HCT116 (cell line): ENCODE measurements around the gene SEPTIN8. TPM values are rescaled to one million over a fixed set of nuclear protein-coding genes. Genes with fewer than 3 reads are reported as not detected.

Source experiments
- ATAC-seq: fragments of 200-7000 bp; cut with Tn5 transposase; 2 replicates; pipeline ENCODE4 v1.9.1; 2020; ENCODE audit warnings: mild to moderate bottlenecking, moderate library complexity
- BruUV-seq: library from RNA; stranded (reverse); fragments of 400-500 nt; replicated peaks from 2 replicates; lab custom pipeline; 2021; lab: Mats Ljungman, UMichigan
- CTCF ChIA-PET: fragments of 300-600 bp; sonication (Branson Sonifier 250); formaldehyde crosslinking; loops from one replicate; lab custom pipeline; 2021; ENCODE audit warnings: antibody characterized with exemption; lab: Charles Lee
- POLR2A ChIA-PET: fragments of 300-600, 350-600 bp; sonication (Branson Sonifier 250); formaldehyde crosslinking; loops from one replicate; lab custom pipeline; 2021; ENCODE audit warnings: antibody characterized with exemption; lab: Charles Lee
- RAD21 ChIA-PET, 2 experiments: fragments of 300-600 bp; sonication (Branson Sonifier 250); formaldehyde crosslinking; loops; one replicate each; lab custom pipeline; 2023; ENCODE audit warnings: low total read pairs in 2 of 2; ENCODE audit not compliant: uncharacterized antibody in 2 of 2, unreplicated experiment in 2 of 2, low non-redundant PET in 1 of 2; lab: Charles Lee
- DNase-seq: peaks from one replicate; pipeline ENCODE4 v3.0.0-alpha.2; 2010; ENCODE audit warnings: low read depth, low spot score
- H2AFZ ChIP-seq: fragments of 200-600 bp; shearing (Covaris generic), sonication (generic); 2 replicates; pipeline ENCODE4 v1.6.1; 2017; ENCODE audit warnings: low read depth, mixed run types, mixed read lengths, antibody characterized with exemption, low read length; ENCODE audit not compliant: poor library complexity, severe bottlenecking
- H3K27ac ChIP-seq: 2 replicates; pipeline ENCODE4 v1.5.1; 2012; ENCODE audit warnings: low read depth, low read length
- H3K27me3 ChIP-seq: fragments of 200-600 bp; sonication (generic); 2 replicates; pipeline ENCODE4 v1.6.1; 2016; ENCODE audit warnings: mixed run types, low read length, mixed read lengths; ENCODE audit not compliant: insufficient read depth
- H3K36me3 ChIP-seq, 2 experiments: fragments of 200-500 bp in 1 of 2; fragments of 200-600 bp in 1 of 2; sonication (Bioruptor generic) in 1 of 2; sonication (generic) in 1 of 2; 2 replicates each; pipeline versions ENCODE4 v1.5.1 to v1.6.1; 2014 to 2016; ENCODE audit warnings: low read length in 2 of 2, inconsistent platforms in 1 of 2, mixed read lengths in 1 of 2, mixed run types in 1 of 2; ENCODE audit not compliant: insufficient read depth in 2 of 2, control insufficient read depth in 1 of 2
- H3K4me1 ChIP-seq, 2 experiments: fragments of 200-600 bp in 1 of 2; sonication (generic) in 1 of 2; 2 replicates each; pipeline versions ENCODE4 v1.5.1 to v1.6.1; 2012 to 2017; ENCODE audit warnings: low read length in 2 of 2, inconsistent platforms in 1 of 2, mild to moderate bottlenecking in 1 of 2, mixed read lengths in 1 of 2, mixed run types in 1 of 2, moderate library complexity in 1 of 2; ENCODE audit not compliant: insufficient read depth in 2 of 2, control insufficient read depth in 1 of 2
- H3K4me2 ChIP-seq: fragments of 200-600 bp; sonication (generic); 2 replicates; pipeline ENCODE4 v1.6.1; 2017; ENCODE audit warnings: mixed run types, low read length, mixed read lengths
- H3K4me3 ChIP-seq, 2 experiments: fragments of 200-600 bp in 1 of 2; sonication (generic) in 1 of 2; replicated peaks in 1 of 2; 2 replicates each; pipeline ENCODE4 v1.5.1; 2011 to 2016; ENCODE audit warnings: low read length in 2 of 2, control low read depth in 1 of 2, low read depth in 1 of 2, mild to moderate bottlenecking in 1 of 2, mixed read lengths in 1 of 2, mixed run types in 1 of 2
- H3K79me2 ChIP-seq: fragments of 200-600 bp; sonication (generic); 2 replicates; pipeline ENCODE4 v1.6.1; 2017; ENCODE audit warnings: mild to moderate bottlenecking, mixed run types, low read length, moderate library complexity, mixed read lengths; ENCODE audit not compliant: insufficient read depth
- H3K9ac ChIP-seq: fragments of 200-600 bp; sonication (generic); 2 replicates; pipeline ENCODE4 v1.6.1; 2016; ENCODE audit warnings: low read length, mixed read lengths
- H3K9me2 ChIP-seq: fragments of 200-600 bp; sonication (generic), shearing (Covaris generic); 2 replicates; pipeline ENCODE4 v1.6.1; 2017; ENCODE audit warnings: mixed run types, mild to moderate bottlenecking, moderate library complexity; ENCODE audit not compliant: insufficient read depth
- H3K9me3 ChIP-seq, 2 experiments: fragments of 200-500 bp in 1 of 2; fragments of 200-600 bp in 1 of 2; sonication (Bioruptor generic) in 1 of 2; sonication (generic) in 1 of 2; 2 replicates each; pipeline ENCODE4 v1.6.1; 2014 to 2017; ENCODE audit warnings: low read length in 2 of 2, mixed read lengths in 2 of 2, inconsistent platforms in 1 of 2, low read depth in 1 of 2, mild to moderate bottlenecking in 1 of 2, mixed run types in 1 of 2, moderate library complexity in 1 of 2; ENCODE audit not compliant: control insufficient read depth in 1 of 2, insufficient read depth in 1 of 2
- H4K20me1 ChIP-seq: fragments of 200-600 bp; sonication (generic), shearing (Covaris generic); 2 replicates; pipeline ENCODE4 v1.6.1; 2017; ENCODE audit warnings: mixed run types, mild to moderate bottlenecking, moderate library complexity; ENCODE audit not compliant: insufficient read depth
- ATF3 ChIP-seq: IDR thresholded peaks from 2 replicates; pipeline ENCODE4 v1.6.1; 2012
- CBX3 ChIP-seq: IDR thresholded peaks from 2 replicates; pipeline ENCODE4 v1.6.1; 2012; ENCODE audit warnings: low read depth
- CTCF ChIP-seq, 3 experiments: fragments of 200-600 bp in 1 of 3; sonication (generic) in 1 of 3; IDR thresholded peaks in 2 of 3; conservative IDR thresholded peaks in 1 of 3; 2 replicates each; pipeline ENCODE4 v1.5.1; 2012 to 2017; ENCODE audit warnings: low read depth in 2 of 3, low read length in 2 of 3, antibody characterized with exemption in 1 of 3, borderline replicate concordance in 1 of 3, control low read depth in 1 of 3, mild to moderate bottlenecking in 1 of 3, mixed read lengths in 1 of 3, mixed run types in 1 of 3, moderate library complexity in 1 of 3; ENCODE audit not compliant: insufficient read depth in 1 of 3
- EGR1 ChIP-seq: IDR thresholded peaks from 2 replicates; pipeline ENCODE4 v1.6.1; 2012; ENCODE audit warnings: low read depth
- ELF1 ChIP-seq: IDR thresholded peaks from 2 replicates; pipeline ENCODE4 v1.6.1; 2012; ENCODE audit warnings: low read depth, borderline replicate concordance
- EZH2phosphoT487 ChIP-seq: fragments of 200-600 bp; IDR thresholded peaks from 2 replicates; pipeline ENCODE4 v1.6.1; 2018; ENCODE audit warnings: antibody characterized with exemption, borderline replicate concordance
- FOSL1 ChIP-seq: IDR thresholded peaks from 2 replicates; pipeline ENCODE4 v1.6.1; 2012; ENCODE audit warnings: low read depth
- MAX ChIP-seq: IDR thresholded peaks from 2 replicates; pipeline ENCODE4 v1.6.1; 2012
- POLR2AphosphoS5 ChIP-seq: IDR thresholded peaks from 2 replicates; pipeline ENCODE4 v1.6.1; 2011; ENCODE audit warnings: mild to moderate bottlenecking, low read depth, low read length, moderate library complexity
- RAD21 ChIP-seq: IDR thresholded peaks from 2 replicates; pipeline ENCODE4 v1.6.1; 2012; ENCODE audit warnings: low read depth, mild to moderate bottlenecking
- REST ChIP-seq: IDR thresholded peaks from 2 replicates; pipeline ENCODE4 v1.6.1; 2012; ENCODE audit warnings: low read depth
- SP1 ChIP-seq: IDR thresholded peaks from 2 replicates; pipeline ENCODE4 v1.6.1; 2012; ENCODE audit warnings: low read depth
- SRF ChIP-seq: IDR thresholded peaks from 2 replicates; pipeline ENCODE4 v1.6.1; 2012; ENCODE audit warnings: low read depth
- TCF7L2 ChIP-seq: IDR thresholded peaks from 2 replicates; pipeline ENCODE4 v1.7.0; 2011; ENCODE audit warnings: borderline replicate concordance, inconsistent platforms; ENCODE audit not compliant: insufficient read depth, insufficient read length; ENCODE audit errors: extremely low read depth
- ZNF274 ChIP-seq: fragments of 200-500 bp; sonication (Bioruptor generic); IDR thresholded peaks from 2 replicates; pipeline ENCODE4 v1.6.1; 2014; ENCODE audit warnings: mild to moderate bottlenecking, low read depth, low read length, inconsistent platforms
- intact Hi-C: fragments of 100-400 bp; cut with micrococcal nuclease; formaldehyde crosslinking; loops from 2 replicates; pipeline ENCODE4 v1.10.0; 2022
- total RNA-seq: library from RNA; stranded (reverse); gene quantifications from one replicate; pipeline ENCODE4 v1.2.1, GENCODE V29; 2021; ENCODE audit not compliant: unreplicated experiment
- TF ChIP-seq, protein P1 (sequence below): IDR thresholded peaks from 2 replicates; pipeline ENCODE4 v1.6.1; 2011; ENCODE audit warnings: mild to moderate bottlenecking, low read length, moderate library complexity; ENCODE audit not compliant: insufficient replicate concordance; ENCODE audit errors: extremely low read depth

The SEPTIN8 gene
- total RNA-seq, 1 experiment from 2014 or later = 34.6 TPM

- peaks cover 8 to 14% of the 10 kb centered on the region in 2 experiments; a peak in 3 of 4 replicates for H3K4me1 ChIP-seq
- no peaks in the 10 kb centered on the region for H3K9me2 ChIP-seq
- H3K36me3 ChIP-seq = no peaks in the 10 kb centered on the region
- H4K20me1 ChIP-seq = no peaks in the 10 kb centered on the region
- TF ChIP-seq REST = no peak
- no peak for TF ChIP-seq EZH2phosphoT487
- no peak for TF ChIP-seq ZNF274
- no peak for TF ChIP-seq SRF
- TF ChIP-seq FOSL1 = no peak
- no peak for TF ChIP-seq EGR1
- TF ChIP-seq RAD21 = no peak
- TF ChIP-seq POLR2AphosphoS5 = no peak
- TF ChIP-seq SP1 = no peak
- TF ChIP-seq, protein P1, sequence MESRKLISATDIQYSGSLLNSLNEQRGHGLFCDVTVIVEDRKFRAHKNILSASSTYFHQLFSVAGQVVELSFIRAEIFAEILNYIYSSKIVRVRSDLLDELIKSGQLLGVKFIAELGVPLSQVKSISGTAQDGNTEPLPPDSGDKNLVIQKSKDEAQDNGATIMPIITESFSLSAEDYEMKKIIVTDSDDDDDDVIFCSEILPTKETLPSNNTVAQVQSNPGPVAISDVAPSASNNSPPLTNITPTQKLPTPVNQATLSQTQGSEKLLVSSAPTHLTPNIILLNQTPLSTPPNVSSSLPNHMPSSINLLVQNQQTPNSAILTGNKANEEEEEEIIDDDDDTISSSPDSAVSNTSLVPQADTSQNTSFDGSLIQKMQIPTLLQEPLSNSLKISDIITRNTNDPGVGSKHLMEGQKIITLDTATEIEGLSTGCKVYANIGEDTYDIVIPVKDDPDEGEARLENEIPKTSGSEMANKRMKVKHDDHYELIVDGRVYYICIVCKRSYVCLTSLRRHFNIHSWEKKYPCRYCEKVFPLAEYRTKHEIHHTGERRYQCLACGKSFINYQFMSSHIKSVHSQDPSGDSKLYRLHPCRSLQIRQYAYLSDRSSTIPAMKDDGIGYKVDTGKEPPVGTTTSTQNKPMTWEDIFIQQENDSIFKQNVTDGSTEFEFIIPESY = no peak
- TF ChIP-seq CTCF (IDR thresholded peaks at IDR 0.05 in 2 of 3, conservative IDR thresholded peaks at IDR 0.05 in 1 of 3; ENCODE audit: borderline replicate concordance in 1 of 3, insufficient read depth in 1 of 3, low read depth in 2 of 3, low read length in 2 of 3) = no peak
- no peak for TF ChIP-seq MAX
- no peak for TF ChIP-seq CBX3
- TF ChIP-seq ELF1 = no peak
- no peak for TF ChIP-seq TCF7L2
- no peak for TF ChIP-seq ATF3
- no TSS peak for BruUV-seq
- no peak overlapping the region for H3K4me2 ChIP-seq
- intact Hi-C loops = no loop called here
- no peak overlapping the region for H3K4me3 ChIP-seq
- 0 out of 4 replicates have a peak, but pooled peaks cover 0 to 3% of the 10 kb centered on the region in 2 experiments for H3K9me3 ChIP-seq
- no peak for ATAC-seq
- no peaks in the 10 kb centered on the region for H3K27me3 ChIP-seq
- no peak overlapping the region for H3K27ac ChIP-seq
- ChIA-PET CTCF (no interaction called here), POLR2A (interaction anchor here (0.7 kb wide), 1 partner anchor 15 kb away, joined by 3 read pairs; no protein-coding TSS in a partner anchor), RAD21 (no interaction called here)
- H3K79me2 ChIP-seq = no peaks in the 10 kb centered on the region
- no peak overlapping the region for H3K9ac ChIP-seq
- H2AFZ ChIP-seq = no peak overlapping the region
- DNase-seq = no peak
These were observed 32.4 kb downstream of the SEPTIN8 start for GRCh38 chr5:132744659-132745058.
